ENCODE results near the gene CCDC136. TPM values are rescaled to one million over a fixed set of nuclear protein-coding genes. Genes with fewer than 3 reads are reported as not detected.

Gene CCDC136
- total and polyA plus RNA-seq, 2 experiments from 2014 or later: 27.1 to 55.7 TPM

DNA sequence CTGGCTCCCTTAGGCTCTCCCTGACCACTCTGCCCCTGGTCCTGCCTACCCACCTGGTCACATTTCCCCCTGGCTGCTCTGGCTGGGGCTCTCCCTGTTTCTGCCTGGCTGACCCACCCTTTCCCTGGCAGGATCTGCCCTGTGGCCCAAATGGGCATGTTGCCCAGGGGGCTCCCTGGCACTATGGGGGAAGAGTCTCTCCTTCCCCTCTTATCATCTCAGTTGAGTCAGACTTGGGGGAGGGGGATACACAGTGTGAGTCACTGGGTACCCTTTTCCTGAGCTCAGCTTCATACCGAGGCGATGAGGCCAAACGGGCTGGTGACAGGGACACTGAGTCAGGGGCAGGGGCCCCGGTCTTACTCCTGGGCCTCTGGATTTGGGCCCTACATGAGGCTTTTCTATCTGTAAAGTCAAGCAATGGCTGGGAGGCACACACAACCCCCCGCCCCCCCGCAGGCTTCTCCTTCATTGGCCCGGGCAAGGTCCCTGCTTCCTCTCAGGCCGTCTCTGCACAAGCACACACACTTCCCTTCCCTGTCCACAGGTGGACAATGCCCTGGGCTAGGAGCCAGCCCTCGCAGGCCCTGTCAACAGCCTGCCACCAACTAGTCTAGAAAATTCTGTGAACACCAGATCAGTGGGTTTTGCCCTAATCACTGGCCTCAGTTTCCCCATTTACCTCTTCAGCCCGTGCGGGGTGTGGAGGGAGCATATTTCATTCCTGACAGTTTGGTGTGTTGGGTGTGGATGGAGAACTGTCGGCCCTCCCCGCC lies 37.8 kb downstream of the CCDC136 start:
- peak overlapping the region; percentile 83 for H3K4me2 ChIP-seq
- Mint-ChIP-seq H3K9me3 (no peaks in the 10 kb centered on the region), H3K27me3 (ENCODE audit: insufficient read depth, low read depth, poor library complexity) (peaks cover 49% of the 10 kb centered on the region), H3K4me3 (peak overlapping the region; percentile 69), H3K27ac (no peak overlapping the region), H3K4me1 (peaks cover 36% of the 10 kb centered on the region), H3K36me3 (ENCODE audit: low read depth) (no peaks in the 10 kb centered on the region)
- H3F3A ChIP-seq (replicated peaks; ENCODE audit: low read depth): peaks cover 6% of the 10 kb centered on the region
- DNase-seq (ENCODE audit: low spot score): peak; percentile 29
- no peaks in the 10 kb centered on the region for H3K9me2 ChIP-seq (ENCODE audit: insufficient read depth)
- 0 out of 2 replicates have a peak overlapping the region, but pooled peaks have one; percentile 66 for H2AFZ ChIP-seq
- no peaks in the 10 kb centered on the region for H3K36me3 ChIP-seq (ENCODE audit: insufficient read depth)
- no peak for ATAC-seq
- H4K20me1 ChIP-seq (replicated peaks; ENCODE audit: insufficient read depth): no peaks in the 10 kb centered on the region
- no peak overlapping the region for H3K27ac ChIP-seq (ENCODE audit: low read depth)
- peak overlapping the region; percentile 76 for H3K4me3 ChIP-seq
- H3K4me1 ChIP-seq (ENCODE audit: insufficient read depth): peaks cover 28% of the 10 kb centered on the region
- H3K27me3 ChIP-seq (ENCODE audit: insufficient read depth): peaks cover 42% of the 10 kb centered on the region
- peak; percentile 52 for TF ChIP-seq EZH2 (IDR thresholded peaks at IDR 0.05; ENCODE audit: low read depth, unreplicated experiment)
- TF ChIP-seq, protein P1, sequence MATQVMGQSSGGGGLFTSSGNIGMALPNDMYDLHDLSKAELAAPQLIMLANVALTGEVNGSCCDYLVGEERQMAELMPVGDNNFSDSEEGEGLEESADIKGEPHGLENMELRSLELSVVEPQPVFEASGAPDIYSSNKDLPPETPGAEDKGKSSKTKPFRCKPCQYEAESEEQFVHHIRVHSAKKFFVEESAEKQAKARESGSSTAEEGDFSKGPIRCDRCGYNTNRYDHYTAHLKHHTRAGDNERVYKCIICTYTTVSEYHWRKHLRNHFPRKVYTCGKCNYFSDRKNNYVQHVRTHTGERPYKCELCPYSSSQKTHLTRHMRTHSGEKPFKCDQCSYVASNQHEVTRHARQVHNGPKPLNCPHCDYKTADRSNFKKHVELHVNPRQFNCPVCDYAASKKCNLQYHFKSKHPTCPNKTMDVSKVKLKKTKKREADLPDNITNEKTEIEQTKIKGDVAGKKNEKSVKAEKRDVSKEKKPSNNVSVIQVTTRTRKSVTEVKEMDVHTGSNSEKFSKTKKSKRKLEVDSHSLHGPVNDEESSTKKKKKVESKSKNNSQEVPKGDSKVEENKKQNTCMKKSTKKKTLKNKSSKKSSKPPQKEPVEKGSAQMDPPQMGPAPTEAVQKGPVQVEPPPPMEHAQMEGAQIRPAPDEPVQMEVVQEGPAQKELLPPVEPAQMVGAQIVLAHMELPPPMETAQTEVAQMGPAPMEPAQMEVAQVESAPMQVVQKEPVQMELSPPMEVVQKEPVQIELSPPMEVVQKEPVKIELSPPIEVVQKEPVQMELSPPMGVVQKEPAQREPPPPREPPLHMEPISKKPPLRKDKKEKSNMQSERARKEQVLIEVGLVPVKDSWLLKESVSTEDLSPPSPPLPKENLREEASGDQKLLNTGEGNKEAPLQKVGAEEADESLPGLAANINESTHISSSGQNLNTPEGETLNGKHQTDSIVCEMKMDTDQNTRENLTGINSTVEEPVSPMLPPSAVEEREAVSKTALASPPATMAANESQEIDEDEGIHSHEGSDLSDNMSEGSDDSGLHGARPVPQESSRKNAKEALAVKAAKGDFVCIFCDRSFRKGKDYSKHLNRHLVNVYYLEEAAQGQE (IDR thresholded peaks at IDR 0.05; ENCODE audit: unreplicated experiment): no peak
- no peaks in the 10 kb centered on the region for H3K79me2 ChIP-seq (replicated peaks; ENCODE audit: insufficient read depth)

DNA sequence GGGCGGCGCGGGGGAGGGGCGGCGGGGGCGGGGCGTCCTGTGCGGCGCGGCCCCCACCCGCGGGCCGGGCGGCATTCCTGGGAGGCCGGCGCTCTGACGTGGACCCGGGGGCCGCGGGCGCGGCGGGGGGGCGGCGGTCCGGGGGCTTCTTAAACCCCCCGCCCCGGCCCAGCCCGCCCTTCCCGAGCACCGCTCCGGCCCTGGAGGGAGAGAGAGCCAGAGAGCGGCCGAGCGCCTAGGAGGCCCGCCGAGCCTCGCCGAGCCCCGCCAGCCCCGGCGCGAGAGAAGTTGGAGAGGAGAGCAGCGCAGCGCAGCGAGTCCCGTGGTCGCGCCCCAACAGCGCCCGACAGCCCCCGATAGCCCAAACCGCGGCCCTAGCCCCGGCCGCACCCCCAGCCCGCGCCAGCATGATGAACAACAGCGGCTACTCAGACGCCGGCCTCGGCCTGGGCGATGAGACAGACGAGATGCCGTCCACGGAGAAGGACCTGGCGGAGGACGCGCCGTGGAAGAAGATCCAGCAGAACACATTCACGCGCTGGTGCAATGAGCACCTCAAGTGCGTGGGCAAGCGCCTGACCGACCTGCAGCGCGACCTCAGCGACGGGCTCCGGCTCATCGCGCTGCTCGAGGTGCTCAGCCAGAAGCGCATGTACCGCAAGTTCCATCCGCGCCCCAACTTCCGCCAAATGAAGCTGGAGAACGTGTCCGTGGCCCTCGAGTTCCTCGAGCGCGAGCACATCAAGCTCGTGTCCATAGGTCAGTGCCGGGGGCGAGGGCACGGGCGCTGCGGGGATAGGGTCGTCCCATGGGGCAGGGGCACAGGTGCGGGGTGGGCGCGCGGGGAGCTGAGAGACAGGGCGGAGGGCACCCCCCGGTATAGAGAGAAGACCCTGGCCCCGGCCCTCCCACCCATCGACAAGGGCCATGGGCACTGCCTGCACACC lies 38.7 kb downstream of the CCDC136 start, which contains the start of gene FLNC:
TSS of gene FLNC (plus strand) at position 176 of the 947 bp plus-strand sequence. CDS start at position 408, 232 bp downstream.
- Mint-ChIP-seq H3K27me3 (ENCODE audit: insufficient read depth, low read depth, poor library complexity) (peaks cover 52% of the 10 kb centered on the region), H3K4me3 (peak within 1 kb of the TSS; percentile 74), H3K36me3 (ENCODE audit: low read depth) (no peaks in the 10 kb centered on the region), H3K4me1 (peaks cover 39% of the 10 kb centered on the region), H3K27ac (no peak within 1 kb of the TSS), H3K9me3 (no peaks in the 10 kb centered on the region)
- Histone ChIP-seq H3K79me2 (replicated peaks; ENCODE audit: insufficient read depth) (no peaks in the 10 kb centered on the region), H2AFZ (peak within 1 kb of the TSS; percentile 93), H3K27me3 (ENCODE audit: insufficient read depth) (peaks cover 42% of the 10 kb centered on the region), H3K4me1 (ENCODE audit: insufficient read depth) (peaks cover 28% of the 10 kb centered on the region), H4K20me1 (replicated peaks; ENCODE audit: insufficient read depth) (no peaks in the 10 kb centered on the region), H3K4me3 (peak within 1 kb of the TSS; percentile 76), H3K4me2 (peak within 1 kb of the TSS; percentile 96), H3K9me2 (ENCODE audit: insufficient read depth) (no peaks in the 10 kb centered on the region), H3K36me3 (ENCODE audit: insufficient read depth) (no peaks in the 10 kb centered on the region), H3K27ac (ENCODE audit: low read depth) (no peak within 1 kb of the TSS), H3F3A (replicated peaks; ENCODE audit: low read depth) (peaks cover 6% of the 10 kb centered on the region)
- peak; percentile 71 for DNase-seq (ENCODE audit: low spot score)
- ATAC-seq: peak; percentile 4
- TF ChIP-seq EZH2phosphoT487 (IDR thresholded peaks at IDR 0.05; ENCODE audit: unreplicated experiment) (peak; percentile 91), STAT1 (IDR thresholded peaks at IDR 0.05; ENCODE audit: unreplicated experiment) (no peak), EZH2 (IDR thresholded peaks at IDR 0.05; ENCODE audit: low read depth, unreplicated experiment) (peak; percentile 94)

Data from GM23338 (cell line).